Measurements from ENCODE around the gene RMDN3.
A peak's percentile ranks its signal among the peaks of the same experiment; 100 is the strongest.

RMDN3 gene

GRCh38 chr15:40755812-40756208 is 756 bp upstream of the RMDN3 start:
- DNase-seq, result peak in 1 of 10 donors; percentile 43
- intact Hi-C loops (cut with DNase I), result loop anchor here (1.0 to 10.0 kb wide), 2 partner anchors 51 to 191 kb away; partner anchors contain the start of genes CCDC32, DNAJC17, RPUSD2 and ZFYVE19

- DNase-seq, result peak in 3 of 10 donors; percentile 28 to 86 (median 82)
- intact Hi-C loops (cut with DNase I), result loop anchor here (10.0 kb wide), 1 partner anchor 190 kb away; the partner anchor contains the start of genes CCDC32 and RPUSD2
Measured at GRCh38 chr15:40754574-40754882, 526 bp downstream of the RMDN3 start.

- peak in 2 of 10 donors; percentile 89 to 91 for DNase-seq
- intact Hi-C loops (cut with DNase I), result loop anchor here (2.0 to 10.0 kb wide), 2 partner anchors 141 to 187 kb away; partner anchors contain the start of genes CCDC32 and RPUSD2
Measured at GRCh38 chr15:40751745-40752144, 3.3 kb downstream of the RMDN3 start.

GRCh38 chr15:40750885-40751284 is 4.2 kb downstream of the RMDN3 start:
- DNase-seq, result peak in 1 of 10 donors; percentile 49
- intact Hi-C loops (cut with DNase I), result loop anchor here (10.0 kb wide), 1 partner anchor 186 kb away; the partner anchor contains the start of genes CCDC32 and RPUSD2

GRCh38 chr15:40749151-40749630 is 5.9 kb downstream of the RMDN3 start:
- intact Hi-C loops (cut with DNase I), result no loop called here
- DNase-seq, result peak in 1 of 10 donors; percentile 36

- DNase-seq, result peak in 1 of 10 donors; percentile 67
- intact Hi-C loops (cut with DNase I), result no loop called here
Measured at GRCh38 chr15:40747685-40748631, 7.1 kb downstream of the RMDN3 start.

GRCh38 chr15:40746916-40747418 is 8.1 kb downstream of the RMDN3 start:
- peak in 1 of 10 donors; percentile 49 for DNase-seq
- intact Hi-C loops (cut with DNase I), result no loop called here

- intact Hi-C loops (cut with DNase I), result no loop called here
- DNase-seq, result no peak
Measured at GRCh38 chr15:40744815-40745152, 10.3 kb downstream of the RMDN3 start.

- peak in 1 of 10 donors; percentile 82 for DNase-seq
Measured at GRCh38 chr15:40743921-40744814, 10.9 kb downstream of the RMDN3 start.

GRCh38 chr15:40743485-40743901 is 11.6 kb downstream of the RMDN3 start:
- peak in 1 of 10 donors; percentile 11 for DNase-seq
- intact Hi-C loops (cut with DNase I), result no loop called here

More at GRCh38 chr15:40743921-40744814, 10.9 kb downstream of the RMDN3 start:
- intact Hi-C loops (cut with DNase I), result no loop called here

GRCh38 chr15:40739854-40740253 is 15.2 kb downstream of the RMDN3 start:
- intact Hi-C loops (cut with DNase I), result no loop called here
- DNase-seq, result no peak

GRCh38 chr15:40739047-40739446 is 16.0 kb downstream of the RMDN3 start:
- intact Hi-C loops (cut with DNase I), result no loop called here
- no peak for DNase-seq

- DNase-seq, result no peak
- intact Hi-C loops (cut with DNase I), result no loop called here
Measured at GRCh38 chr15:40737048-40737447, 18.0 kb downstream of the RMDN3 start.

- no peak for DNase-seq
- intact Hi-C loops (cut with DNase I), result no loop called here
Measured at GRCh38 chr15:40736575-40736974, 18.5 kb downstream of the RMDN3 start.

GRCh38 chr15:40731034-40731433 is 24.0 kb downstream of the RMDN3 start:
- intact Hi-C loops (cut with DNase I), result no loop called here
- no peak for DNase-seq

- intact Hi-C loops (cut with DNase I), result no loop called here
- no peak for DNase-seq
Measured at GRCh38 chr15:40723919-40724318, 31.1 kb downstream of the RMDN3 start.

- intact Hi-C loops (cut with DNase I), result no loop called here
- no peak for DNase-seq
Measured at GRCh38 chr15:40722934-40723333, 32.1 kb downstream of the RMDN3 start.

GRCh38 chr15:40722354-40722753 is 32.7 kb downstream of the RMDN3 start:
- DNase-seq, result no peak
- intact Hi-C loops (cut with DNase I), result no loop called here

- DNase-seq, result no peak
- intact Hi-C loops (cut with DNase I), result no loop called here
Measured at GRCh38 chr15:40721701-40722100, 33.4 kb downstream of the RMDN3 start.

GRCh38 chr15:40716165-40716564 is 38.9 kb downstream of the RMDN3 start:
- intact Hi-C loops (cut with DNase I), result no loop called here
- no peak for DNase-seq

All from posterior cingulate gyrus (tissue), 11 donors.